Panc1 (cell line): ENCODE data around the gene NRP1. TPM values are rescaled to one million over a fixed set of nuclear protein-coding genes. Genes with fewer than 3 reads are reported as not detected.
A peak's percentile ranks its signal among the peaks of the same experiment; 100 is the strongest.

ENCODE experiments used
- ATAC-seq: fragments of 200-7000 bp; cut with Tn5 transposase; 2 replicates; pipeline ENCODE4 v1.9.1; 2020; ENCODE audit warnings: mild to moderate bottlenecking, moderate library complexity
- BruUV-seq: library from RNA; stranded (reverse); fragments of 400-500 nt; replicated peaks from 2 replicates; lab custom pipeline; 2021; lab: Mats Ljungman, UMichigan
- CTCF ChIA-PET: fragments of 300-600 bp; sonication (Branson Sonifier 250); formaldehyde crosslinking; loops from one replicate; lab custom pipeline; 2022; ENCODE audit warnings: antibody characterized with exemption; lab: Charles Lee
- POLR2A ChIA-PET: fragments of 300-600 bp; sonication (Branson Sonifier 250); formaldehyde crosslinking; loops from one replicate; lab custom pipeline; 2022; ENCODE audit warnings: antibody characterized with exemption; lab: Charles Lee
- DNase-seq: peaks from one replicate; pipeline ENCODE4 v3.0.0-alpha.2; 2010; ENCODE audit warnings: low read depth, low spot score
- H3K27ac ChIP-seq: 2 replicates; pipeline ENCODE4 v1.5.1; 2011; ENCODE audit warnings: mild to moderate bottlenecking, low read length, inconsistent platforms
- H3K27me3 ChIP-seq: fragments of 200-500 bp; sonication (Bioruptor generic); 2 replicates; pipeline ENCODE4 v1.6.0; 2014; ENCODE audit warnings: low read length, inconsistent platforms; ENCODE audit not compliant: control insufficient read depth, insufficient read depth
- H3K36me3 ChIP-seq: fragments of 200-500 bp; sonication (Bioruptor generic); 2 replicates; pipeline ENCODE4 v1.5.1; 2014; ENCODE audit warnings: inconsistent platforms, mild to moderate bottlenecking, low read length, moderate library complexity; ENCODE audit not compliant: control insufficient read depth, insufficient read depth
- H3K4me1 ChIP-seq: 2 replicates; pipeline ENCODE4 v1.5.1; 2011; ENCODE audit warnings: inconsistent platforms, mild to moderate bottlenecking, low read length, moderate library complexity; ENCODE audit not compliant: control insufficient read depth, insufficient read depth
- H3K4me3 ChIP-seq, 2 experiments: 2 replicates each; pipeline ENCODE4 v1.5.1; 2011 to 2012; ENCODE audit warnings: low read depth in 2 of 2, low read length in 2 of 2, mild to moderate bottlenecking in 2 of 2, inconsistent platforms in 1 of 2, moderate library complexity in 1 of 2
- H3K9me3 ChIP-seq: fragments of 200-500 bp; sonication (Bioruptor generic); 2 replicates; pipeline ENCODE4 v1.5.1; 2014; ENCODE audit warnings: low read depth, mild to moderate bottlenecking, inconsistent platforms, low read length, moderate library complexity; ENCODE audit not compliant: control insufficient read depth, insufficient read depth
- CTCF ChIP-seq: fragments of 450-650 bp; IDR thresholded peaks from 2 replicates; pipeline ENCODE4 v1.5.1; 2017; ENCODE audit warnings: mild to moderate bottlenecking
- POLR2AphosphoS5 ChIP-seq: IDR thresholded peaks from 2 replicates; pipeline ENCODE4 v1.6.1; 2012; ENCODE audit warnings: mild to moderate bottlenecking, low read depth, low read length, moderate library complexity
- REST ChIP-seq, 2 experiments: IDR thresholded peaks; 2 replicates each; pipeline ENCODE4 v1.6.1; 2011 to 2012; ENCODE audit warnings: low read depth in 2 of 2, control low read depth in 1 of 2, low read length in 1 of 2, mild to moderate bottlenecking in 1 of 2, moderate library complexity in 1 of 2; ENCODE audit not compliant: insufficient read depth in 1 of 2
- SIN3A ChIP-seq: IDR thresholded peaks from 2 replicates; pipeline ENCODE4 v1.6.1; 2012; ENCODE audit warnings: low read depth, mild to moderate bottlenecking, low read length, moderate library complexity, borderline replicate concordance; ENCODE audit not compliant: insufficient read depth
- TCF7L2 ChIP-seq: IDR thresholded peaks from 2 replicates; pipeline ENCODE4 v1.6.1; 2011; ENCODE audit warnings: mild to moderate bottlenecking, low read depth, low read length, inconsistent platforms
- in situ Hi-C: cut with HindIII; loops from 2 replicates; pipeline ENCODE4 v1.10.0; 2016; ENCODE audit warnings: low sequenced_read_pairs, low pct_unique_long_range_greater_than_20kb
- intact Hi-C: fragments of 100-400 bp; cut with micrococcal nuclease; formaldehyde crosslinking; loops from one replicate; pipeline ENCODE4 v1.10.0; 2022; ENCODE audit not compliant: unreplicated experiment
- total RNA-seq: library from RNA; stranded (reverse); gene quantifications from one replicate; pipeline ENCODE4 v1.2.1, GENCODE V29; 2021; ENCODE audit not compliant: unreplicated experiment

NRP1 gene
- total RNA-seq, 1 experiment from 2014 or later = 93.4 TPM

GRCh38 chr10:33274096-33274785 lies 60.2 kb downstream of the NRP1 start:
- no peak for DNase-seq
- Histone ChIP-seq H3K4me3 (no peak overlapping the region), H3K27me3 (no peaks in the 10 kb centered on the region), H3K27ac (peak overlapping the region; percentile 100), H3K36me3 (no peaks in the 10 kb centered on the region; the same call in 1 of the 2 replicates), H3K4me1 (peaks cover 75% of the 10 kb centered on the region), H3K9me3 (no peaks in the 10 kb centered on the region)
- ChIA-PET CTCF (no interaction called here), POLR2A (interaction anchor here (1.8 kb wide), 1 partner anchor 15 kb away, joined by 4 read pairs; no protein-coding TSS in a partner anchor)
- TF ChIP-seq TCF7L2 (no peak), POLR2AphosphoS5 (no peak), SIN3A (no peak), CTCF (no peak), REST (IDR thresholded peaks at IDR 0.05; ENCODE audit: insufficient read depth in 1 of 2, low read depth in 2 of 2, low read length in 1 of 2) (no peak)
- ATAC-seq = no peak
- in situ Hi-C loops = no loop called here
- intact Hi-C loops = no loop called here
- no TSS peak for BruUV-seq

GRCh38 chr10:33273295-33274002 lies 61.0 kb downstream of the NRP1 start:
- BruUV-seq = TSS peak; percentile 76
- no peaks in the 10 kb centered on the region for H3K9me3 ChIP-seq
- no peaks in the 10 kb centered on the region for H3K27me3 ChIP-seq
- intact Hi-C loops = loop anchor here (2.0 kb wide), 1 partner anchor 59 kb away; no protein-coding TSS in a partner anchor
- ATAC-seq = peak; percentile 86
- in situ Hi-C loops = no loop called here
- no peaks in the 10 kb centered on the region; the same call in 1 of the 2 replicates for H3K36me3 ChIP-seq
- ChIA-PET CTCF (interaction anchor here (0.6 to 1.0 kb wide), 2 partner anchors 12 to 14 kb away, joined by 3 read pairs; no protein-coding TSS in a partner anchor), POLR2A (interaction anchor here (0.6 to 1.8 kb wide), 2 partner anchors 16 to 47 kb away, joined by 3 to 4 read pairs; no protein-coding TSS in a partner anchor)
- H3K4me1 ChIP-seq = peaks cover 69% of the 10 kb centered on the region
- peak overlapping the region; percentile 14 to 35 for H3K4me3 ChIP-seq
- TF ChIP-seq POLR2AphosphoS5 (no peak; the same call in 1 of the 2 replicates), SIN3A (no peak), TCF7L2 (peak; percentile 68; the same call in 1 of the 2 replicates), CTCF (no peak), REST (IDR thresholded peaks at IDR 0.05; ENCODE audit: insufficient read depth in 1 of 2, low read depth in 2 of 2, low read length in 1 of 2) (no peak)
- DNase-seq = peak; percentile 84
- peak overlapping the region; percentile 100 for H3K27ac ChIP-seq
